Neural cell (in vitro differentiated cells): Measurements from ENCODE around the gene TMEM253. TPM values are rescaled to one million over a fixed set of nuclear protein-coding genes. Genes with fewer than 3 reads are reported as not detected.
A peak's percentile ranks its signal among the peaks of the same experiment; 100 is the strongest.

ENCODE experiments used
- H2AFZ ChIP-seq: fragments of 200-600, 300-800 bp; sonication (generic), shearing (Covaris generic); 2 replicates; pipeline ENCODE4 v1.6.0; 2014; ENCODE audit warnings: low read depth, mild to moderate bottlenecking, antibody characterized with exemption, low read length, moderate library complexity
- H3F3A ChIP-seq: fragments of 200-600 bp; shearing (Covaris generic); 2 replicates; pipeline ENCODE4 v1.6.1; 2016; ENCODE audit warnings: mild to moderate bottlenecking, moderate library complexity, mixed read lengths, antibody characterized with exemption, low read length; ENCODE audit not compliant: insufficient read depth, poor library complexity, severe bottlenecking
- H3K27ac ChIP-seq: fragments of 200-600, 300-800 bp; sonication (generic), shearing (Covaris generic); 2 replicates; pipeline ENCODE4 v1.5.1; 2014; ENCODE audit warnings: mild to moderate bottlenecking, low read length, moderate library complexity
- H3K27me3 ChIP-seq: fragments of 300-800, 200-600 bp; sonication (generic), shearing (Covaris generic); 2 replicates; pipeline ENCODE4 v1.6.0; 2014; ENCODE audit warnings: mild to moderate bottlenecking, low read depth, low read length, moderate library complexity; ENCODE audit not compliant: insufficient read depth
- H3K36me3 ChIP-seq: fragments of 300-800, 200-600 bp; sonication (generic), shearing (Covaris generic); 2 replicates; pipeline ENCODE4 v1.5.1; 2014; ENCODE audit warnings: mild to moderate bottlenecking, antibody characterized with exemption, low read length, moderate library complexity; ENCODE audit not compliant: insufficient read depth
- H3K4me2 ChIP-seq: fragments of 300-800, 200-600 bp; sonication (generic), shearing (Covaris generic); 2 replicates; pipeline ENCODE4 v1.6.0; 2014; ENCODE audit warnings: mild to moderate bottlenecking, low read length
- H3K4me3 ChIP-seq: fragments of 300-800, 200-600 bp; sonication (generic), shearing (Covaris generic); 2 replicates; pipeline ENCODE4 v1.5.1; 2014; ENCODE audit warnings: mild to moderate bottlenecking, low read length, moderate library complexity
- H3K79me2 ChIP-seq: fragments of 200-600 bp; shearing (Covaris generic); replicated peaks from 2 replicates; pipeline ENCODE4 v1.6.0; 2014; ENCODE audit warnings: mild to moderate bottlenecking, low read length, moderate library complexity; ENCODE audit not compliant: insufficient read depth
- H3K9ac ChIP-seq: fragments of 300-800, 200-600 bp; sonication (generic), shearing (Covaris generic); 2 replicates; pipeline ENCODE4 v1.6.1; 2016; ENCODE audit warnings: mild to moderate bottlenecking, low read length, mixed read lengths
- H3K9me2 ChIP-seq: fragments of 200-600 bp; shearing (Covaris generic); 2 replicates; pipeline ENCODE4 v1.6.1; 2016; ENCODE audit warnings: mild to moderate bottlenecking, low read length, mixed read lengths; ENCODE audit not compliant: insufficient read depth
- H3K9me3 ChIP-seq: fragments of 200-600, 300-800 bp; sonication (generic), shearing (Covaris generic); 2 replicates; pipeline ENCODE4 v1.6.1; 2016; ENCODE audit warnings: mild to moderate bottlenecking, mixed run types, low read length, moderate library complexity, mixed read lengths
- H4K20me1 ChIP-seq: fragments of 200-600 bp; shearing (Covaris generic); 2 replicates; pipeline ENCODE4 v1.6.1; 2016; ENCODE audit warnings: mild to moderate bottlenecking, mixed run types; ENCODE audit not compliant: insufficient read depth
- CTCF ChIP-seq: fragments of 450-650 bp; IDR thresholded peaks from 2 replicates; pipeline ENCODE4 v1.5.1; 2014; ENCODE audit warnings: antibody characterized with exemption, mild to moderate bottlenecking, moderate library complexity; ENCODE audit not compliant: poor library complexity, severe bottlenecking
- EP300 ChIP-seq: fragments of 450-650 bp; conservative IDR thresholded peaks from 2 replicates; pipeline ENCODE4 v1.6.1; 2014; ENCODE audit warnings: antibody characterized with exemption, mild to moderate bottlenecking, moderate library complexity; ENCODE audit not compliant: poor library complexity, severe bottlenecking
- EZH2 ChIP-seq: fragments of 200-600, 300-800 bp; shearing (Covaris generic), sonication (generic); IDR thresholded peaks from 2 replicates; pipeline ENCODE4 v1.6.1; 2014; ENCODE audit warnings: antibody characterized with exemption, low read length, borderline replicate concordance, mild to moderate bottlenecking; ENCODE audit not compliant: insufficient read depth, poor library complexity, severe bottlenecking
- MXI1 ChIP-seq: fragments of 450-650 bp; conservative IDR thresholded peaks from 2 replicates; pipeline ENCODE4 v1.6.1; 2014; ENCODE audit warnings: antibody characterized with exemption, mild to moderate bottlenecking; ENCODE audit not compliant: poor library complexity, severe bottlenecking
- POLR2AphosphoS5 ChIP-seq: IDR thresholded peaks from 2 replicates; pipeline ENCODE4 v1.6.1; 2012
- RAD21 ChIP-seq: fragments of 450-650 bp; conservative IDR thresholded peaks from 2 replicates; pipeline ENCODE4 v1.6.1; 2014; ENCODE audit warnings: antibody characterized with exemption, mild to moderate bottlenecking, moderate library complexity
- REST ChIP-seq: IDR thresholded peaks from 2 replicates; pipeline ENCODE4 v1.6.1; 2012; ENCODE audit warnings: borderline replicate concordance
- SMC3 ChIP-seq: fragments of 450-650 bp; conservative IDR thresholded peaks from 2 replicates; pipeline ENCODE4 v1.6.1; 2014; ENCODE audit warnings: antibody characterized with exemption, mild to moderate bottlenecking, moderate library complexity; ENCODE audit not compliant: poor library complexity
- TAF1 ChIP-seq: IDR thresholded peaks from 2 replicates; pipeline ENCODE4 v1.6.1; 2012; ENCODE audit warnings: low read depth
- polyA plus RNA-seq: library from polyadenylated mRNA; depleted of rRNA; stranded (reverse); fragments of >200 nt; gene quantifications from 2 replicates; pipeline ENCODE4 v1.2.3, GENCODE V29; 2014

Gene TMEM253
- polyA plus RNA-seq, 1 donor from 2014 or later = 0.26 TPM

- TF ChIP-seq EP300 = peak; percentile 86
- TF ChIP-seq CTCF = no peak
- TF ChIP-seq TAF1 = no peak
- TF ChIP-seq EZH2 = no peak
- TF ChIP-seq SMC3 = no peak
- TF ChIP-seq REST = peak; percentile 43
- TF ChIP-seq MXI1 = peak; percentile 94
- no peak for TF ChIP-seq RAD21
- TF ChIP-seq POLR2AphosphoS5 = peak; percentile 65
- H3K36me3 ChIP-seq = peaks cover 15% of the 10 kb centered on the region
- H3K27ac ChIP-seq = peak overlapping the region; percentile 94
- H3K9ac ChIP-seq = peak overlapping the region; percentile 61
- no peaks in the 10 kb centered on the region for H4K20me1 ChIP-seq
- H3F3A ChIP-seq = peaks cover 22% of the 10 kb centered on the region
- H3K9me3 ChIP-seq = no peaks in the 10 kb centered on the region
- peak overlapping the region; percentile 57 for H3K4me2 ChIP-seq
- H3K9me2 ChIP-seq = no peaks in the 10 kb centered on the region
- H3K27me3 ChIP-seq = no peaks in the 10 kb centered on the region
- H3K79me2 ChIP-seq = peaks cover 16% of the 10 kb centered on the region
- H3K4me3 ChIP-seq = peak overlapping the region; percentile 59
- no peak overlapping the region for H2AFZ ChIP-seq
These were observed 13.4 kb upstream of the TMEM253 start for GRCh38 chr14:21087294-21088091.

- Histone ChIP-seq H3K4me3 (no peak overlapping the region), H3K36me3 (peaks cover 15% of the 10 kb centered on the region), H3K4me2 (no peak overlapping the region), H3K9me3 (no peaks in the 10 kb centered on the region), H3K9ac (peak overlapping the region; percentile 46), H3K79me2 (peaks cover 16% of the 10 kb centered on the region), H3K27ac (peak overlapping the region; percentile 94), H3F3A (peaks cover 22% of the 10 kb centered on the region), H4K20me1 (no peaks in the 10 kb centered on the region), H3K9me2 (no peaks in the 10 kb centered on the region), H3K27me3 (no peaks in the 10 kb centered on the region), H2AFZ (no peak overlapping the region)
- TF ChIP-seq POLR2AphosphoS5 = peak; percentile 7
- TF ChIP-seq SMC3 = no peak
These were observed 12.2 kb upstream of the TMEM253 start for GRCh38 chr14:21088687-21089086.
